WI38 (cell line): ENCODE results near the gene ROR1.

Experiments used
- H3K4me3 ChIP-seq: 2 replicates; pipeline ENCODE4 v1.5.1; 2011; ENCODE audit warnings: low read depth, mild to moderate bottlenecking, control low read depth, low read length
- CTCF ChIP-seq: IDR thresholded peaks from 2 replicates; pipeline ENCODE4 v1.5.1; 2012; ENCODE audit warnings: low read depth, mild to moderate bottlenecking, control low read depth, low read length

ROR1 gene

DNA sequence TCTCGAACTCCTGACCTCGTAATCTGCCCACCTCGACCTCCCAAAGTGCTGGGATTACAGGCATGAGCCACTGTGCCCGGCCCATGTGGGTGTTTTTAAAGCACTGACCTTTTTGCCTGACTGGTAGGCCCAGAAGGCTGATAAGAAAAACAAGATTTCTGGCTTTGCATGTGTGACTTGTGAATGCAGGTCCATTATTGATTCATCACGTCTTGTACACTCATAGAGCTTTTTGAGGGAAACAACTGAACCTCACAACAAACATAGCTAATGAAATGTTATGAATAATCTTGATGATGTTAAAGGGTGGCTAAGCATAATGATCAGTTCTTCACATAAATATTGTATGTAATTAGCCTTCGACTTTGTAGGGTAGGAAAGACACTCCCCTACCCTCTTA, 288.7 kb downstream of the ROR1 start:
- no peak for TF ChIP-seq CTCF
- no peak overlapping the region for H3K4me3 ChIP-seq

DNA sequence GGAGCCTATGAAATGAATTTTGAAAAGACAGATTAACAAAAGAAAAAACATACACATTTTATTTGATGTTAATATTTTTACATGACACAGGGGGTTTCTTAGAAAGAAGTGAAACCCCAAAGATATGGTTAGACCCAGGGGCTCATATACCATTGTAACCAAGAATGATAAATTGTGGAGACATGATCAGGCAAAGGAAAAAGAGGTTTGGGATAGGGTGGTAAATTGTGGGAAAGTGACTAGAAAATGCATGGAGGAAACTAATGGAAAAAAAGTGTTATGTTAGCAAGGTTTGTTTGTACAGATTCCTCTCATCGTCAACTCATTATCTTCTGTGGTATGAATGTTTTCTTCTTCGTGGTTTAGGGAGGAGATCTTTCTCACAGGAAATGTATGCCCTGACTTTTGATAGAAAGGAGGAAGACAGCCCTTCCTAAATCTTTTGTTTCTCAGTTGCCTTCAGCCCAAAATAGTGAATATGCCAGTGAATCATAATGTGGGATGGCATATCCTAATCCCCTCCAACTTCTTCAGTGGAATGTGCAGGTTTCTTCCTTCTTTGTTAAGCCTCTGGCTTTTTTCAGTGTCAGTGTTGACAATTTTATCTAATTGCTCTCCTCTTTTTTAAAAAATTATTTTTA, 289.2 kb downstream of the ROR1 start:
- TF ChIP-seq CTCF, result no peak

DNA sequence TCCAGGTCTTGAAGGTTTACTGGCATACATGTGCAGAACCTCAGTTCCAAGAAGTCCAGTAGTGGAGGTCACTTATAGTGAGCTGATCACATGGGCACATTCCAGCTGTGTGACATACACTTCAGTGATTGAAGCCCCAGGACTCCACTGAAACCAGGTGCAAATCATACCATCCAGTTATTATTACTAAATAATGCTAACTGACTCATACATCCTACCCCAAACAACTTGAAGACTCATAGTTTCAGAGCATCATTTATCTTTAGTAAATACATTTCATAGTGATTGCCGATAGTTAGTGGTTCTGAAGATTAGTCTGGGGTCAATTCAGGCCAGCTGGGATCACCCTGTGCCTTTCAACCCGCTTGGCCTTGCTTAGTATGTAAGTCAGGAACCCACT, 291.8 kb downstream of the ROR1 start:
- no peak for TF ChIP-seq CTCF
- no peak overlapping the region for H3K4me3 ChIP-seq

More for the DNA sequence above, 289.2 kb downstream of the ROR1 start:
- H3K4me3 ChIP-seq, result no peak overlapping the region

DNA sequence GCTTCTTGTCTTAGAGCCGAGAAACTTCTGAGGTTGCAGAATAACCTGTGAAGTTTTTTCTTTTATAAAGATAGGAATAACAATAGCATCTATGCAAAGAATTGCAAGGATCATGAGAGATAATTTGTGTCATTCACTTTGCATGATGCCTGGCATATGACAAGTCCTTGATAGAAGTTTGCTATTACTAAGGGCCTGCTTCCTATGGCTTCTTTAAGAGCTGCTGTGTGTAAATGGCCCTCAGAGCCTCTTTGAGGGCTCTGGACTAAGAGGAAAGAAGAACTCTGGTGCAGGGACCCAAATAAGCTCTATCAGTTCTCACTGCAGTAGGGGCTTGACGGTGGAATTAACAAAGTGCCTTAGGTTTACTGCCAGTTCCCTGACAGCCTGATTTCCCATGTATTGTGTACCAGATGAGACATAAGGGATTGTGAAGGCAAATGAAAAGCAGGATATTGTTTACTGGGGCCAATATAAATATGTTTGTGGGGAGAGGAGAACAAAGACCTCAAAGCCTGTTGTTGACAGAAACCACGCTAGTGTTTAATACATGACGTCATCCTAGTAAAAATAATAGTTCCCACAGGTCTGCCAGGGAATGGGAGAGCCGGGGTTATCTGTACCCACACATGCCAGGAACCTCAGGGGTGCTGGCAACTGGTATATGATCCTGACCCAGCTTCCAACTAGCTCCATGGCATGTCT, 298.4 kb downstream of the ROR1 start:
- no peak for TF ChIP-seq CTCF
- no peak overlapping the region for H3K4me3 ChIP-seq

DNA sequence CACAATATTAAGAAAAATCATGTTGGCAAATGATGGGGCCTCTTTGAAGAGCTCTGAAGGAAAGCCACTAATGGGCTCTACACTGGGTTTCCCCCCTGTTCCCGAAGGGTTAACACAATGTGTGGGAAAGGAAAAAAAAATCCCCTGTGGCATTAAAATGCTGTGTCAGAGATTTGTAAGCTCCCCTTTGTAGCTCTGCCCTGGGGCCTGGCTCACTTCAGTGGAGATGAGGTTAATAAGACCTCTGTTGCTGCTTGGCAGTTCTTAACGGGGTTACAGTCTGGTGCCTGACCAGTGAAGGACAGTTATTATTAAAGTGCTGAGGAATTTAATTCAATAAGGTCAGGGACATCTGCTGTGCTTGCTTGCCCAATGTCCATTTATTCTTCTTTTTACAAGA, 299.9 kb downstream of the ROR1 start:
- TF ChIP-seq CTCF, result no peak
- H3K4me3 ChIP-seq, result no peak overlapping the region

GRCh38 chr1:64074767-64075166, 300.9 kb downstream of the ROR1 start:
- TF ChIP-seq CTCF, result no peak
- no peak overlapping the region for H3K4me3 ChIP-seq

GRCh38 chr1:64077281-64077940, 303.6 kb downstream of the ROR1 start:
- no peak for TF ChIP-seq CTCF
- no peak overlapping the region for H3K4me3 ChIP-seq
